Colonic mucosa (tissue), 4 donors: ENCODE data around the gene THSD7A. TPM values are rescaled to one million over a fixed set of nuclear protein-coding genes. Genes with fewer than 3 reads are reported as not detected.

Source experiments
- DNase-seq: peaks from one replicate; pipeline ENCODE4 v3.0.0-alpha.2; 2020
- H3K27ac ChIP-seq: fragments of 200-600 bp; one replicate; pipeline ENCODE4 v1.8.0; 2021
- H3K27me3 ChIP-seq: fragments of 200-600 bp; one replicate; pipeline ENCODE4 v1.8.0; 2021
- H3K36me3 ChIP-seq: fragments of 200-600 bp; one replicate; pipeline ENCODE4 v1.8.0; 2021
- H3K4me1 ChIP-seq: fragments of 200-600 bp; one replicate; pipeline ENCODE4 v1.8.0; 2021; ENCODE audit warnings: mild to moderate bottlenecking
- H3K4me3 ChIP-seq: fragments of 200-600 bp; one replicate; pipeline ENCODE4 v1.8.0; 2021
- H3K9ac ChIP-seq, 2 donors: one replicate each; pipeline ENCODE4 v1.7.0; 2013; ENCODE audit warnings: control low read depth in 2 of 2, low read depth in 2 of 2, low read length in 2 of 2
- H3K9me3 ChIP-seq: fragments of 200-600 bp; one replicate; pipeline ENCODE4 v1.8.0; 2021
- CTCF ChIP-seq: fragments of 200-600 bp; IDR thresholded peaks from one replicate; pipeline ENCODE4 v1.8.0; 2022; ENCODE audit warnings: antibody characterized with exemption, mild to moderate bottlenecking
- intact Hi-C: fragments of 100-400 bp; cut with DNase I; formaldehyde crosslinking; loops from one replicate; pipeline ENCODE4 v1.14.1; 2022
- total RNA-seq, 2 donors: library from RNA; stranded (reverse); fragmentation: NEBNext Ultra II Directional in 1 of 2; extraction: Animal tissue kit (Norgen Biotek cat#: 25700) in 1 of 2; gene quantifications; one replicate each; pipeline ENCODE4 v1.2.1, GENCODE V29; 2021
- donor health status: healthy.
- donor health status: DM: no; HTN: no; CAD: no.
- donor health status: DM: no; HTN: no; CAD: no.

The THSD7A gene
- total RNA-seq, 2 donors from 2014 or later: 2.1 to 2.3 TPM

- Histone ChIP-seq H3K27ac (no peak overlapping the region), H3K9me3 (no peaks in the 10 kb centered on the region), H3K27me3 (no peaks in the 10 kb centered on the region), H3K4me1 (no peaks in the 10 kb centered on the region), H3K9ac (no peak overlapping the region), H3K4me3 (no peak overlapping the region), H3K36me3 (no peaks in the 10 kb centered on the region)
- TF ChIP-seq CTCF: no peak
- no peak for DNase-seq
- intact Hi-C loops: no loop called here
Observed at GRCh38 chr7:11689096-11689495, 142.9 kb downstream of the THSD7A start.

DNA sequence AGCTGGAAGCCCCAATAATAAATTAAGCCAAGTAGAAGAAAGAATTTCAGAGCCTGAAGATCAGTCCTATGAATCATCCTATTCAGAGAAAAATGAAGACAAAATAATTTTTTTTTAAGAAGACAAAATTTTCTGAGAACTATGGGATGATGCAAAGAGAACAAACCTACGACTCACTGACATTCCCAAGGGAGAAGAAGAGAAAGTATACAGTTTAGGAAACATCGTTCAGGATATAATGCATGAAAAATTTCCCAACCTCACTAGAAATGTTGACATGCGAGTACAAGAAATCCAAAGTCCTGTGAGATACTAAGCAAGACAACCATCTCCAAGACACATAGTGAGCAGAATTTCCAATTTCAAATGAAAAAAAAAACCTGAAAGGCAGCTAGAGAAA is 150.5 kb downstream of the THSD7A start:
- Histone ChIP-seq H3K4me3 (no peak overlapping the region), H3K27me3 (no peaks in the 10 kb centered on the region), H3K9ac (no peak overlapping the region), H3K4me1 (no peaks in the 10 kb centered on the region), H3K9me3 (no peaks in the 10 kb centered on the region), H3K36me3 (no peaks in the 10 kb centered on the region), H3K27ac (no peak overlapping the region)
- TF ChIP-seq CTCF: no peak
- DNase-seq: no peak
- intact Hi-C loops: no loop called here

- DNase-seq: no peak
- TF ChIP-seq CTCF: no peak
- Histone ChIP-seq H3K27ac (no peak overlapping the region), H3K4me1 (no peaks in the 10 kb centered on the region), H3K4me3 (no peak overlapping the region), H3K27me3 (no peaks in the 10 kb centered on the region), H3K36me3 (no peaks in the 10 kb centered on the region), H3K9me3 (no peaks in the 10 kb centered on the region), H3K9ac (no peak overlapping the region)
- intact Hi-C loops: no loop called here
Observed at GRCh38 chr7:11675163-11675562, 156.8 kb downstream of the THSD7A start.

GRCh38 chr7:11668727-11669126 is 163.3 kb downstream of the THSD7A start:
- no peaks in the 10 kb centered on the region for H3K4me1 ChIP-seq
- no peak for TF ChIP-seq CTCF
- intact Hi-C loops: no loop called here
- H3K27me3 ChIP-seq: no peaks in the 10 kb centered on the region
- H3K9me3 ChIP-seq: no peaks in the 10 kb centered on the region
- no peak overlapping the region for H3K27ac ChIP-seq
- no peaks in the 10 kb centered on the region for H3K36me3 ChIP-seq
- no peak overlapping the region for H3K9ac ChIP-seq
- no peak overlapping the region for H3K4me3 ChIP-seq
- no peak for DNase-seq

- no peaks in the 10 kb centered on the region for H3K27me3 ChIP-seq
- H3K4me3 ChIP-seq: no peak overlapping the region
- no peak overlapping the region for H3K9ac ChIP-seq
- no peaks in the 10 kb centered on the region for H3K9me3 ChIP-seq
- H3K27ac ChIP-seq: no peak overlapping the region
- intact Hi-C loops: no loop called here
- H3K4me1 ChIP-seq: no peaks in the 10 kb centered on the region
- no peak for DNase-seq
- TF ChIP-seq CTCF: no peak
- no peaks in the 10 kb centered on the region for H3K36me3 ChIP-seq
Observed at GRCh38 chr7:11667810-11668185, 164.2 kb downstream of the THSD7A start.
